ENCODE measurements around the gene IP6K1.
"Not testable (repeated sequence)": the region's sequence is repeated elsewhere in the genome, so short reads cannot be mapped to it uniquely, and the experiment has no call there.

The IP6K1 gene

GRCh38 chr3:49704629-49705028 is 81.7 kb downstream of the IP6K1 start:
- in situ Hi-C loops (cut with HindIII; ENCODE audit: low pct_unique_long_range_greater_than_20kb, low sequenced_read_pairs) = no loop called here
- DNase-seq (ENCODE audit: low read depth in 1 of 2, low spot score in 1 of 2) = no peak
- no peak for TF ChIP-seq JUND (IDR thresholded peaks at IDR 0.05; ENCODE audit: low read depth)

GRCh38 chr3:49703956-49704355 is 82.4 kb downstream of the IP6K1 start:
- no peak for TF ChIP-seq JUND (IDR thresholded peaks at IDR 0.05; ENCODE audit: low read depth)
- in situ Hi-C loops (cut with HindIII; ENCODE audit: low pct_unique_long_range_greater_than_20kb, low sequenced_read_pairs) = no loop called here
- no peak for DNase-seq (ENCODE audit: low read depth in 1 of 2, low spot score in 1 of 2)

- no peak for TF ChIP-seq JUND (IDR thresholded peaks at IDR 0.05; ENCODE audit: low read depth)
- in situ Hi-C loops (cut with HindIII; ENCODE audit: low pct_unique_long_range_greater_than_20kb, low sequenced_read_pairs) = no loop called here
- peak; percentile 60 to 74 for DNase-seq (ENCODE audit: low read depth in 1 of 2, low spot score in 1 of 2)
These were observed 82.9 kb downstream of the IP6K1 start for GRCh38 chr3:49703443-49703927.

- no peak for DNase-seq (ENCODE audit: low read depth in 1 of 2, low spot score in 1 of 2)
- in situ Hi-C loops (cut with HindIII; ENCODE audit: low pct_unique_long_range_greater_than_20kb, low sequenced_read_pairs) = no loop called here
- TF ChIP-seq JUND (IDR thresholded peaks at IDR 0.05; ENCODE audit: low read depth) = no peak
These were observed 83.7 kb downstream of the IP6K1 start for GRCh38 chr3:49702672-49703071.

- DNase-seq (ENCODE audit: low read depth in 1 of 2, low spot score in 1 of 2) = peak in 1 of 2 experiments; percentile 15
- in situ Hi-C loops (cut with HindIII; ENCODE audit: low pct_unique_long_range_greater_than_20kb, low sequenced_read_pairs) = no loop called here
- no peak for TF ChIP-seq JUND (IDR thresholded peaks at IDR 0.05; ENCODE audit: low read depth)
These were observed 84.8 kb downstream of the IP6K1 start for GRCh38 chr3:49701388-49702077.

GRCh38 chr3:49700453-49701128 is 85.8 kb downstream of the IP6K1 start:
- DNase-seq (ENCODE audit: low read depth in 1 of 2, low spot score in 1 of 2) = no peak
- in situ Hi-C loops (cut with HindIII; ENCODE audit: low pct_unique_long_range_greater_than_20kb, low sequenced_read_pairs) = no loop called here

GRCh38 chr3:49700014-49700413 is 86.3 kb downstream of the IP6K1 start:
- in situ Hi-C loops (cut with HindIII; ENCODE audit: low pct_unique_long_range_greater_than_20kb, low sequenced_read_pairs) = no loop called here
- no peak for TF ChIP-seq JUND (IDR thresholded peaks at IDR 0.05; ENCODE audit: low read depth)
- DNase-seq (ENCODE audit: low read depth in 1 of 2, low spot score in 1 of 2) = no peak

More at GRCh38 chr3:49700453-49701128, 85.8 kb downstream of the IP6K1 start:
- TF ChIP-seq JUND (IDR thresholded peaks at IDR 0.05; ENCODE audit: low read depth) = no peak

GRCh38 chr3:49699281-49699979 is 86.9 kb downstream of the IP6K1 start:
- no peak for DNase-seq (ENCODE audit: low read depth in 1 of 2, low spot score in 1 of 2)
- TF ChIP-seq JUND (IDR thresholded peaks at IDR 0.05; ENCODE audit: low read depth) = no peak
- in situ Hi-C loops (cut with HindIII; ENCODE audit: low pct_unique_long_range_greater_than_20kb, low sequenced_read_pairs) = no loop called here

GRCh38 chr3:49695350-49696015 is 90.9 kb downstream of the IP6K1 start:
- in situ Hi-C loops (cut with HindIII; ENCODE audit: low pct_unique_long_range_greater_than_20kb, low sequenced_read_pairs); DNase-seq (ENCODE audit: low read depth in 1 of 2, low spot score in 1 of 2): not testable (repeated sequence)

- in situ Hi-C loops (cut with HindIII; ENCODE audit: low pct_unique_long_range_greater_than_20kb, low sequenced_read_pairs) = not testable (repeated sequence)
These were observed 91.8 kb downstream of the IP6K1 start for GRCh38 chr3:49694409-49695070.

GRCh38 chr3:49691481-49691880 is 94.9 kb downstream of the IP6K1 start:
- DNase-seq (ENCODE audit: low read depth in 1 of 2, low spot score in 1 of 2); in situ Hi-C loops (cut with HindIII; ENCODE audit: low pct_unique_long_range_greater_than_20kb, low sequenced_read_pairs): not testable (repeated sequence)

More at GRCh38 chr3:49694409-49695070, 91.8 kb downstream of the IP6K1 start:
- not testable (repeated sequence) for DNase-seq (ENCODE audit: low read depth in 1 of 2, low spot score in 1 of 2)

GRCh38 chr3:49690856-49691255 is 95.5 kb downstream of the IP6K1 start:
- in situ Hi-C loops (cut with HindIII; ENCODE audit: low pct_unique_long_range_greater_than_20kb, low sequenced_read_pairs) = not testable (repeated sequence)

GRCh38 chr3:49689908-49690624 is 96.3 kb downstream of the IP6K1 start:
- DNase-seq (ENCODE audit: low read depth in 1 of 2, low spot score in 1 of 2); in situ Hi-C loops (cut with HindIII; ENCODE audit: low pct_unique_long_range_greater_than_20kb, low sequenced_read_pairs): not testable (repeated sequence)

More at GRCh38 chr3:49690856-49691255, 95.5 kb downstream of the IP6K1 start:
- DNase-seq (ENCODE audit: low read depth in 1 of 2, low spot score in 1 of 2) = not testable (repeated sequence)

Measured in T47D (cell line).